Superior temporal gyrus (tissue), 1 donor: Measurements from ENCODE around the gene C18orf63.
A peak's percentile ranks its signal among the peaks of the same experiment; 100 is the strongest.
"Not testable (repeated sequence)": the region's sequence is repeated elsewhere in the genome, so short reads cannot be mapped to it uniquely, and the experiment has no call there.

Experiments used
- DNase-seq: peaks from one replicate; pipeline ENCODE4 v3.0.0-alpha.2; 2016; ENCODE audit errors: extremely low spot score

C18orf63 gene

DNA sequence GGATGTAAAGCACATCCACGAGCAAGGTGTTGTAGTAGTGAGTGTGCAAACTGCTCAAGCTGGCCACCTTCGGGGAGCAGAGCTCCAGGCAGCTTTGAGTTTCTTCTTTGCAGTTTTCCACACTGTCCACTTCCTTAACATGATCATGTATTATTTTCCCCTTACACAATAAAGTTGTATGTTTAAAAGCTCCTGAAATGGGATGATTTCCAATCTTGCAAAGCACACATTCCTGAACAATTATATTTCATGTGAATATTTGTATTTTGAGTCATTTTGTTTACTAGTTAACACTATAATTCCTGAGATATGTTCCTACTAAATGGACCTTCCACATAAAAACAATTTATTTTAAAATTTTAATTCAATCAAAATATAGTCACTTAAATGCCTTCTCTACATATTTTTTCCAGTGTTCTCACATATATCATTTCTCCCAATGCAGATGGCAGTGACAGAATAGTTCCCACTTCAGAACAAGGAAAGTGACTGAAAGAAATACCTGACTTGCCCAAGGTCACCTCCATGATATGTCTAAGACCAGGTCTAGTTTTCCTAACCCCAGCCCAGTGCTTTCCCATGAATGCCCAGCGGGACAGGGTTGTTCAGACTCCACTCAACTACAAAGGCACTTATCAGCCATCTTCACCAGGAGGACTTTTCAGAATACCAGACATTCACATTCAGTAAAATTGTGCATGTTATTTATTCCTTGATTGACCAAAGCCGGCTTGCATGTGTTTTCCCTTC, 29.4 kb upstream of the C18orf63 start:
- DNase-seq = no peak

DNA sequence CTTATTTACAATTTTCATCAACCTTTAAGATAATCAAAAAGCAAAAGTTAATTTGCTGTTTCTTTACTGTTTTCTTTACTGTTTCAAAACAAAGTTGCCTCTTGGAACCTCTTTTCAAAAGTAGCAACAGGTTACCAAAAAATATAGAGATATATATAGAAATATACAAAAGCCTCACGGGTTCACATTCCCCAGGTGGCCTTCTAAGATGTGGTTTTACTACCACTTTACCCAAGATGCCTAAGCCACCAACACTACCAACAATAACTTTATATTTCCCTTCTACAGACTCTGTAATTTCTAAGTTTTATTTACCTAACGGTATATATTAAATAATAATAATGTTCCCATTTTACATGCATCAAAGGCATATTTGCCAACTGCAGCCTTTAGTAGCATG, 28.8 kb upstream of the C18orf63 start:
- no peak for DNase-seq

DNA sequence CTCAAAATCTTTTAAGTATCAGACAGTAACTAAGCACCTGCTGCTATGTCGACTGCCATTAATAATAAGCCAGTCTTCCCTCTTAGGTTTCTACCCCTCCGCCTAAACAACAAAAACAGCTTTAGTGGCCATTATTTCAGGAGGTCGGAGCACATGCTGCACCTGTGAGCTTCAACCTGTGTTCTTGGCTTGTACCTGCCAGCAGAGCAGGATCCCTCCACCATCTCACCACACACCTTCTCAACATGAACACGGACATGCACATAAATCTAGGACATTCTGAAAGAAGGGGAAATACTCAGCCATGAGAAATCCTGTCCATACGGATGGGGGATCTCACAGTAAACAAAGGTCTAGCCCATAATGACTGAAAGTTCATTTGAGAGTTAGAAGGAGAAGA, 27.6 kb upstream of the C18orf63 start:
- no peak for DNase-seq

DNA sequence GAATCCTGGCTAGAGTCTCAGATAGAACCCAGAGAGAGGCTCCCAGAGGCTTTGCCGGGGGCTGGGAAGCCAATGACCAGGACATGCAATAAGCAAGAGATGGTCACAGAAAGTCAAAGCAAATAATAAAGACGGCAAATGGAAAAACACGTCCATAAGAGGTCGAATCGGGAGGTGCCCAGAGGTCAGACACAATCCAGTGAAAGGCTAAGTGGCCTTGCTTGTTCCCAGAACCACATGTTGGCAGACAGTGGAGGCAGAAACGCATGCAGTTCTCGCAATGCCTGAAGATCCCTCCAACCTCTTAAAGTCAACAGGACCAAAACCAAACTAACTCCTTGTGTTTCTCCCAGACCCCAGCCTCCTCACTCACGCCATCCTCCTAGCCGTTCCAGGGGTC, 26.9 kb upstream of the C18orf63 start:
- DNase-seq = no peak

DNA sequence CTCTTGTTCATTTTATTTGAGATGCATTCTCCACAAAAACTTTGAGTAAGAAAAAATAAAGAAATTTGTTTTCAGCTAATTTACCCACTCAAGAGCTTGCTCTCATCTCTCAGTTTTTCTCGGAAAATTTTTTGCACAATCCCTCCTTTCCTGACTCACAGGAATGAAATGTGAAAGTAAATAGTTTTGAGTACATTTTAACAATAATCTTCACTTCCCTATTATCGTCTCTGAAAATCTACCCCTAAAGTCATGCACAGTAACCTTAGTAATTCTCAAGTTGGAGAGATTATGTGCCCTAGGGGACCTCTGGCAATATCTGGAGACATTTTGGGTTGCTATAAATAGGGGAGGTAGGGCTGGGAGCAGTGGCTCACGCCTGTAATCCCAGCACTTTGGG, 26.5 kb upstream of the C18orf63 start:
- no peak for DNase-seq

DNA sequence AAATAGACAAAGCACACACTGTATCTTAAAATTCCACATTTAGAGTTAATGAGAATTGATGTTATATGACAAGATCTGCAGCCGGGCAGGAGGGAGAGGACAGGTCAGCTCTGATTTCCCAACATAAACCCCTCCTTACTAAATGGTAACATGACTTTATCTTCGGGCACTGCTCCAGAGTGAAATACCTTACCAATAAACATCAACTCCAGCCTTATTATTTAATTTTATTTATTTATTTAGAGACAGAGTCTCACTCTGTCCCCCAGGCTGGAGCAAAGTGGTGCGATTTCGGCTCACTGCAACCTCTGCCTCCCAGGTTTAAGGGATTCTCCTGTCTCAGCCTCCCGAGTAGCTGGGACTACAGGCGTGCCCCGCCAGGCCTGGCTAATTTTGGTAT, 25.6 kb upstream of the C18orf63 start:
- no peak for DNase-seq

DNA sequence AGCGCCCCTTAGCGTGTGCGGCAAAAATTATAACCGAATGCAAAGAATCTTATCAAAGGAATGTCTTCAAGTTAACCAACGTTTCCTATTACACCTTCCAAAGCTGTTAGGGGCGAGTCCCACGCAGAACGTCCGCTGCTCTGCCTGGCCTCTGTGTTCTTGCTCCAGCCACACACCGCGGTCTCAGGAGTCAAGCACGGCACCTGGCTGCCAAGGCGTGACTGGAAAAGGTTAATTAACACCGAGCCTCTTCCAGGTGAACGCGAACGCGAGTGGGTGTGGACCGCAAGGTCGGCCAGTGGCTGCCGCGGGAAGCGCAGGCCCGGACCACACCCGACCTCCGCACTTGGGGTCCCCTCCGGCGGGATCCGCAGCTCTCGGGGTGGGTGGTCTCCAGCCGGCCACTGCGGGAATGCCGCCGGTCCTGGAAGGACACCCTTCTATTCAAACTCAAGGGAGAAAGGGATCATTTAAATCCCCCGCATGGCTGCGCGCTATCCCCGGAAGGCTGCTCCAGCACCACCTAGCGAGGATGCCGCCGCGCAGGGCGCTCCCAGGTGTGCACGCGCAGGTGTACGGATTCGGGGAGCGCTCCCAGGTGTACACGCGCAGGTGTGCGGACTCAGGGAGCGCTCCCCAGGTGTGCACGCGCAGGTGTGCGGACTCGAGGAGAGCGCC, 24.7 kb upstream of the C18orf63 start:
- no peak for DNase-seq

DNA sequence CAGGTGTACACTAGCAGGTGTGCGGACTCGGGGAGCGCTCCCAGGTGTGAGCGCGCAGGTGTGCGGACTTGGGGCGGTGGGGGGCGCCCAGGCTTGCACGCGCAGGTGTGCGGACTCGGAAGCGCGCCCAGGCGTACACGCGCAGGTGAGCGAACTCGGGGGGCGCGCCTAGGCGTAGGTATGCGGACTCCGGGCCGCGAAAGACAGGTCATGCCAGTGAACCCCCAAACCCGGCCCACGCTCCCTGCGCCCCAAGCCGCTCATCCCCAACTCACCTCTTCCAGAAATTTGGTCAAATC, 24.2 kb upstream of the C18orf63 start:
- no peak for DNase-seq

DNA sequence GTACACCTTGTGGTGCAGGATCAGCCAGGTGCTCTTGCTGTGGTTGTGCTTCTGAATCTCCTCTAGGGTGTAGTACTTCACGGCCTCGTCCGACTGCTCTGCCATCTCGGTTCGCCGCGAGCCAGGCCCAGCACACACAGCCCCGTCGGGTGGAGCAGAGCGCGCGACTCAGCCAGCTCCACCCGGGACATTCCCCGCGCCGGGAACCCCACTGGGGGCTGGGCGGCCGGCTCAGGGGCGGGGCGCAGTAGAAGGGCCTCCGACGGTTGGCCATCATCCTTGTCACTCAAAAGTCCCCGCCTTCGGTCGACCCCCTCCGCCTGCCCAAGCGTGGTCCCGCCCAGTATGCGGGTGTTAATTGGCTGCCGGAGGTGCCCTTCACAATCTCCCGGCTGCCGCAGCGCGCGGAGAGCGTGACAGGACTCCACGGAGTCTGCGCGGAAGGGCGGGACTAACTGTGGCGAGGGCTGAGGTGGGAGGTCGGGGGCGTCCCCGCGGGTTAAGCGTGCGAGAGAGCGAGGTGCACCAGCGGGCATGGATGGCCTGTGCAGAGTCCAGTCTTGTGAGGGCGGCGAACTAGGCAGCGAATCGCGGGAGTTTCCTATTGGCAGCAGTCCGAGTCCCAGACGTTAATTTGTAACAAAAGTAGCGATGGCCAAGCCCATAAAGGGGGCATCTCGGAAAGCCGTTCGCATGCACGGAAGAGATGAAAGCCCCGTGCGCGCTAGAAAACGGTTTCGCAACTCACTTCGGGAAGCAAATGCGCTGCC, 23.7 kb upstream of the C18orf63 start, which contains the start of gene CYB5A:
CYB5A (minus strand) TSS at position 193 of the 770 bp plus-strand sequence; CDS start at position 105, 88 bp downstream.
- DNase-seq = peak; percentile 99

DNA sequence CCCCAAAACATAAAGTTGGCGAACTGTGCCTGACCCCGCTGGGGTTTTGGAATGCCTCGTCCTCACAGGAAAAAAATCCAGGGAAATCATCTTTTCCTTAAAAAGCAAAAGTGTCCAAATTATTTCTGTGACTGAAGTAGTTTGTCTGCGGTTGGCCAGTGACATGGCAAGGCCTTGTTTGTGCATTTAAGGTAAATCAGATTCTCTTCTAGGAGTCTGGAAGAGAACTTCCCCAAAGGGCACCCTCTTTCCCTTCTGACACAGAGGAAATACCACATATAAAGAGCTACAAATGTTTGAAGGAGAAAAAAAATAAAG, 23.1 kb upstream of the C18orf63 start:
- no peak for DNase-seq

DNA sequence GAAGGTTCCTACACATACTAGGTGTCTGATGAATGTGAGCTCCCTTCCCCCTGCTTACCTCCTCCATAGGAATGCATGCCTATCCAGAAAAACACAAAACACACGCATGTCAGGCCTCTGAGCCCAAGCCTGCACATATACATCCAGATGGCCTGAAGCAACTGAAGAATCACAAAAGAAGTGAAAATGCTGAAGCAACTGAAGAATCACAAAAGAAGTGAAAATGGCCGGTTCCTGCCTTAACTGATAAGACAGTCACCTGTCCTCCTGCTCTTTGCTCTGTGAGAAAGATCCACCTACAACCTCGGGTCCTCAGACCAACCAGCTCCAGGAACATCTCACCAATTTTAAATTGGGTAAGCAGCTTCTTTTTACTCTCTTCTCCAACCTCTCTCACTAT, 22.7 kb upstream of the C18orf63 start:
- not testable (repeated sequence) for DNase-seq

DNA sequence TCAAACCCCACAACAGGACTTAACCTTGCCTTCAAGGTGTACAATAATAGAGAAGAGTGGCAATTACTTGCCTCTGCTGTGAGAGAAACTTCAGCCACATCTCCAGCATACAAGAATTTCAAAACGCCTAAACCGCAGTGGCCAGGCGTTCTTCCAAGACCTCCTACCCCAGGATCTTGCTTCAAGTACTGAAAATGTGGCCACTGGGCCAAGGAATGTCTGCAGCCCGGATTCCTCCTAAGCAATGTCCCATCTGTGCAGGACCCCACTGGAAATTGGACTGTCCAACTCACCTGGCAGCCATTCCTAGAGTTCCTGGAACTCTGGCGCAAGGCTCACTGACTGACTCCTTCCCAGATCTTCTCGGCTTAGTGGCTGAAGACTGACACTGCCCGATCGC, 21.1 kb upstream of the C18orf63 start:
- DNase-seq = no peak

DNA sequence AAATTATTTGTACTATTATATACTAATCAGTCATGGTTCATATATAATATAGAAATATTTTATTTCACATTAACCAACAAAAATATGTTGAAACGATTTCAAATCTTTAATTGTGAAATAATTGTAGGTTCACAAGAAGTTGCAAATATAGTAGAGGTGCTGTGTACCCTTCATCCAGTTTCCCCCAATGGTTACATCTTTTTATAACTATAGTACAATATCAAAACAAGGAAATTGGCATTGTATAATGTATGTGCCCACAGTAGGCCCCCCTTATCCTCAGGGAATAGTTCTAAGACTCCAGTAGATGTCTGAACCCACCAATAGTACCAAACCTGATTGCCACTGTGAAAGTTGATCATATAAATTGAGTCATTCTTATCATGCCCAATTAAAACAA, 16.5 kb upstream of the C18orf63 start:
- no peak for DNase-seq

DNA sequence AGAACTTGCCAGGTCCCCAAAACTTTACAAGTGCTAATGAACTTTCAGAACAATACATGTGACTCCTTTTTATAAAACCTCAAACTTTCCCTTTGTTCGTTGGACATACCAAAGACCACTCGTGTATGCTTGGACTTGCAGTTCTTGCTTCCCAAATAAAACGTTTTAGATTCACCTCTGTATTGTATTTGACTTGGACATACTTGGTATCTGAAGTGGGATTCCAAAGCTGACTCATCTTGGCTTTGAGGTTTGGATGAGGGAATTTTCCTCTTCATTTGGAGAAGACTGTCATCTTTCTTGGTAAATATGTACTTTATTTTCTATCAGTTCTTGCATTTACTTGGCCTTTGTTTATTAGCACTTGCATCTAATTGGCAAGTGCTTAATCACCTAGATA, 15.9 kb upstream of the C18orf63 start:
- DNase-seq = no peak

DNA sequence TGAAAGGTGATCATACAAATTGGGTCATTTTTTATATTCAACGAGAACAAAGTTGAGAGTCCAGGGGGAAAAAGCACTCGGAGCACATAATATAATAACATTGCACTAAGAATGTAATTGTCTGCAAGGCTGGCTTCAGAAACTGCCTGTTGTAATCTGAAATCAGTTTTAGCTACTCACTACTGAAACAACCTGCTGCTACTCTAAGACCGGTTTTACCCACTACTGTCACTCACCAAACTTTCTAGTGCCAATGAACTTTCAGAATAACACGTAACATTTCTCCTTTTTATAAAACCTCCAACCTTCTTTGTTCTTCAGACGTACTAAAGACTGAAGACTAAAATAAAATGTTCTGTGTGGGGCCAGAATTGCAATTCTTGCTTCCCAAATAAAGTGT, 12.3 kb upstream of the C18orf63 start:
- DNase-seq = no peak

DNA sequence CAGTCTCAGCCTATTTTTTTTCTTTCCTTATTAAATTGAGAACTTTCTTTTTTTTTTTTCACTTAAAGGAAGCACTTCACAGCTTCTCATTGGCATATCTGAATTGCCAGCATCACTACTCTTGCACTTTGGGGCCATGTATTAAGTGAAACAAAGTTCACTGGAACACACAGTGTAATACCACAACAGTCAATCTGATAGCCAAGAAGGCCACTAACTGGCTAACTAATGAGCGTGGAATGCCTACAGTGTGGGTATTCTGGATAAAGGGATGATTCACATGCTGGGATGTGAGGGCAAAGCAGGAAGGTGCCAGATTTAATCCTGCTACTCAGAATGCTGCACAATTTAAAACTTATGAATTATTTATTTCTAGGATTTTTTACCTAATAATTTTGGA, 11.7 kb upstream of the C18orf63 start:
- no peak for DNase-seq

DNA sequence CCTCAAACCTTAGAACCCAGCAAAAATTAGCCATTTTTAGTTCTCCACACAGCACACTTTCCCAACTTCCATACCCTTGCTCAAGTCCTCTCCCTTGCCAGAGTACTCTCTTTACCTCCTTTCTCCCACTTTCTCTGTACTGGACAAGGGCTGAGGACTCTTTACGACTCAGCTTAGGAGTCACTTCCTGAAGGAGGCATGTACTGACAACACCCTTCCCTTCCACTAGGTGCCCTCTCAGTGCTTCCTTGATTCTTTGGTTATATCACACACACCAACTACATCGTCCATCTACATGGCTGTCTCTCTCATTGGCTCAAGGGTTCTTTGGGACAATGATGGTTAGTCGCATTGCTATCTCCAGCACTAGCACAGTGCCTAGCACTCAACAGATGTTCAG, 5.2 kb upstream of the C18orf63 start:
- no peak for DNase-seq

DNA sequence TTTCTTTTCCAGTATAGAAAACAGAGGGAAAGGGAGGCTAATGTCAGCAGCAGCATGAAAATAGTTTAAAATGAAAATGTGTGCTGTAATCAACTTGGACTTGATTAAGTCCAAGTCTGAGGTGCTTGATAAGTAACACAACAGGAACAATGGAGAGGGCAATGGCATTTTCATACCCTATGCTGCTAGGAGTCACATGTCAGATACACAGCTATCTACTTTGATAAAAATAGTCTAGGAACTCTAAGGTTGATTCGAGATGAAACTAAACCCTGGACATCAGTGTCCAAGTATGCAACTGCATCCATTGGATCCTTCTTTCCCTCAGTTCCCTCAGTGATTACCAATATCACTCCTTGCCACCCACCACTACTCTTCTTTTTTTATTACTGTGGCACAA, 4.6 kb upstream of the C18orf63 start:
- no peak for DNase-seq

DNA sequence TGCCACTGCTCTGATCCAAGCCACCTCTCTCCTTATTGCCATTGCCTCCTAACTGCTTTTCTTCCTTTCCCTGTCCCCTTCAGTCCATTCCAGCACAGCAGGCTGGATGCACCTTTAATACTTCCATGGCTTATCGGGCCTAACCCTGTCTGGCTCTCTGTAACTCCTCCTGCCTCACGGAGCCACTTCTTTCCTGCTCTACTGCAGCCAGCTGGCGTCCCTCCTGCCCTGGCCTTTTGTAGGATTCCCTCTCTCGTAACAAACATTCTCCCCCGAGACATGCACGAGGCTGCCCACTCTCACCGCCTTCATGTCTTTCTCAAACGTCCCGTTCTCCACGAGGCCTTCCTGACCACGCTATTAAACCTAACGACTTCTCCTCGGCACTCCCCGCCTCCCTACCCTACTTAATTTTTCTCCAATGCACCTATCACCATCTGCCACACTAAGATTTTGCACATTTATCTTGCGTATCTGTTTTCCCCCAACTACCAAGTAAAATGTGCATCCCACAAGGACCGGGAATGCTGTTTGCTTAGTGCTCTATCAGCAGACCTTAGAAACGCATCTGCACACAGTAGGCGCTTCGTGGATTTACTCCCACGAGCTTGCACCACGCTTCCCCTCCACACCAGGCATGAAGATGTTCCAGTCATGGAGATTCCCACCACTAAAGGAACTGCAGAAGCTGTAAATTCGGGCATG, 728 bp upstream of the C18orf63 start:
- DNase-seq = no peak

DNA sequence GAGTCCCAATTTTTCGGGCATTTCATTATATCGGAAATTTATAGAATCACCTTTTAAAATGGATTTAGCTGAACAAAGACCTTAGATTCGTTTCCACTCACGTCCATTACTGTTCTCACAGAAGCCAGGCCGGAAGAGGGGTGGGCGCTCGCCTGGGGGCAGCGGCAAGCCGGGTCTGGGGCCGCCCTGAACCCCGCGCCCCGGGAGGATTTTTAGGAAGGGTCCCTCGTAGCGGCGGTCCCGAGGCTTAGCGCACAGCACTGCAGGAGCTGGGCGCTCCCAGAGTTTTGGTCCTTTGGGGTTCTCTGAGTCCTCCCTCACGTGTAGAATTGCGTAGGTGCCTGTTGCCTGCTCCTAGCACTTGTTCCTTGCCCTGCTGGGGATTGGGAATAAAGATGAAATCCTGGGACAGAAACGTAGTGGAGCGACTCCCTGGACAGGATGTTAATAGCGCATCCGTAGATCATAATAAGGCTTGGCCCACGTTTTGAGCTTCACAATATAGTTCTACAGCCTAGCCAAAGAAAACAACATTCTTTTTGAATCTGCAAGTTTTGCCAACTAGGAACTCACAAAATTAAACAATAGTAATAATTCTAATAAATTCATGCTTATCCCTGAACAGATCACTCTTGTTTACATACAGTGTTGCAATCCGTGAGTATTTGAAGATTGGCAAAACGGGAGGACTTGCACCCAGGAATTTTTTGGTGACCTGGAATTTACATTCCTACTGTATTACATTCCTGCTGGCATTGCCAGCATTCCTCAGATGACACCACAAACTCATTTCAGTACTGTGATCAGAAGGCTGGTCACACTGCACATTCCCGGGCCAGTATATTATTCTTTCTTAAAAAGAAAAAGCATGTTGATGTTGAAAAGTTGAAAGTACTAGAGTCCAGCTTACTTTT, 875 bp downstream of the C18orf63 start:
- no peak for DNase-seq

DNA sequence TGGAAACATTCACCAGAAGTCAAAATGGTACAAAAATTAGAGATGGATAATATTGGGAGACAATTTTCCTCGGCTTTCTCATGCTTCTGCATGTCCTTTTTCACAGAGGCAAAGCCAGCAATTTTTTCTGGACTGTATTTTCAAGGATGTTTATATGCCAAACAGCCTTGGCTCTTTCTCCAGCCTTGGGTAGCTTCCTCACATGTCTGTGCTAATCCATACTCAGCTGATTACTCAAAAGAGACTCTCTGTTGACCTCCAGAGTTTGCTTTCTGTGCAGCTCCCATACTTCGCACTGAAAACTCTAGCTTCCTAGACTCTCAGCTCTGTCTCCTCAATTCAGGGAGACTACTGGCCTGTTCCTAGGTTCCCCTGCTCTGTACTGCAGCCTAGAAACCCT, 10.6 kb downstream of the C18orf63 start:
- DNase-seq = no peak
